Ishikawa (cell line): ENCODE results near the gene RBM38.

ENCODE experiments used
- CEBPB ChIP-seq: IDR thresholded peaks from 2 replicates; pipeline ENCODE4 v1.6.1; 2012
- CREB1 ChIP-seq: IDR thresholded peaks from 2 replicates; pipeline ENCODE4 v1.6.1; 2012; ENCODE audit warnings: low read depth
- EGR1 ChIP-seq: IDR thresholded peaks from 2 replicates; pipeline ENCODE4 v1.6.1; 2012
- EP300 ChIP-seq: IDR thresholded peaks from 2 replicates; pipeline ENCODE4 v1.6.1; 2012; ENCODE audit warnings: borderline replicate concordance
- FOXM1 ChIP-seq: IDR thresholded peaks from 2 replicates; pipeline ENCODE4 v1.6.1; 2012; ENCODE audit warnings: low read depth, borderline replicate concordance
- MAX ChIP-seq: IDR thresholded peaks from 2 replicates; pipeline ENCODE4 v1.6.1; 2012
- NFIC ChIP-seq: IDR thresholded peaks from 2 replicates; pipeline ENCODE4 v1.6.1; 2012
- RAD21 ChIP-seq: IDR thresholded peaks from 2 replicates; pipeline ENCODE4 v1.6.1; 2012; ENCODE audit warnings: low read depth
- REST ChIP-seq: IDR thresholded peaks from 2 replicates; pipeline ENCODE4 v1.6.1; 2012; ENCODE audit warnings: low read depth, mild to moderate bottlenecking
- TAF1 ChIP-seq: IDR thresholded peaks from 2 replicates; pipeline ENCODE4 v1.6.1; 2012; ENCODE audit warnings: low read depth, mild to moderate bottlenecking
- TCF12 ChIP-seq: IDR thresholded peaks from 2 replicates; pipeline ENCODE4 v1.6.1; 2012; ENCODE audit warnings: low read depth
- TEAD4 ChIP-seq: IDR thresholded peaks from 2 replicates; pipeline ENCODE4 v1.6.1; 2012
- USF1 ChIP-seq: IDR thresholded peaks from 2 replicates; pipeline ENCODE4 v1.6.1; 2012
- YY1 ChIP-seq: IDR thresholded peaks from 2 replicates; pipeline ENCODE4 v1.6.1; 2012; ENCODE audit warnings: low read depth
- ZBTB7A ChIP-seq: IDR thresholded peaks from 2 replicates; pipeline ENCODE4 v1.6.1; 2012; ENCODE audit warnings: low read depth

Gene RBM38

GRCh38 chr20:57431539-57431835 is 40.3 kb downstream of the RBM38 start:
- no peak for TF ChIP-seq TCF12
- TF ChIP-seq REST = no peak
- TF ChIP-seq RAD21 = no peak
- TF ChIP-seq EP300 = no peak
- TF ChIP-seq CREB1 = no peak
- no peak for TF ChIP-seq TEAD4
- no peak for TF ChIP-seq EGR1
- no peak for TF ChIP-seq TAF1
- TF ChIP-seq YY1 = no peak
- TF ChIP-seq NFIC = no peak

- TF ChIP-seq TCF12 (no peak), TAF1 (no peak), EGR1 (no peak), CREB1 (no peak)
These were observed 41.3 kb downstream of the RBM38 start for GRCh38 chr20:57432480-57432861.

- TF ChIP-seq TEAD4 (no peak), YY1 (no peak), MAX (no peak), CREB1 (no peak), TAF1 (no peak), CEBPB (no peak), NFIC (no peak), REST (no peak), USF1 (no peak), TCF12 (no peak), EGR1 (no peak), FOXM1 (no peak), ZBTB7A (no peak), RAD21 (no peak), EP300 (no peak)
These were observed 41.8 kb downstream of the RBM38 start for GRCh38 chr20:57432862-57433491.

GRCh38 chr20:57433657-57434389 is 42.6 kb downstream of the RBM38 start:
- TF ChIP-seq USF1 (no peak), TCF12 (no peak), TAF1 (no peak), CEBPB (no peak), FOXM1 (no peak), YY1 (no peak)

- no peak for TF ChIP-seq NFIC
- no peak for TF ChIP-seq TEAD4
- no peak; the same call in 1 of the 2 replicates for TF ChIP-seq RAD21
- TF ChIP-seq TAF1 = no peak
- TF ChIP-seq MAX = no peak
- no peak for TF ChIP-seq YY1
- TF ChIP-seq CREB1 = no peak
- TF ChIP-seq EGR1 = no peak
- TF ChIP-seq USF1 = no peak
- TF ChIP-seq REST = no peak
- no peak for TF ChIP-seq EP300
- no peak for TF ChIP-seq ZBTB7A
- TF ChIP-seq CEBPB = no peak
- TF ChIP-seq TCF12 = no peak
These were observed 43.1 kb downstream of the RBM38 start for GRCh38 chr20:57434390-57434700.
